HG02884 (cell line): ENCODE data around the gene MDM1.

Source experiments
- ATAC-seq: cut with Tn5 transposase; IDR thresholded peaks from one replicate; pipeline ENCODE4 v1.9.1; 2021; ENCODE audit warnings: mild to moderate bottlenecking, moderate library complexity; ENCODE audit not compliant: unreplicated experiment

The MDM1 gene

DNA sequence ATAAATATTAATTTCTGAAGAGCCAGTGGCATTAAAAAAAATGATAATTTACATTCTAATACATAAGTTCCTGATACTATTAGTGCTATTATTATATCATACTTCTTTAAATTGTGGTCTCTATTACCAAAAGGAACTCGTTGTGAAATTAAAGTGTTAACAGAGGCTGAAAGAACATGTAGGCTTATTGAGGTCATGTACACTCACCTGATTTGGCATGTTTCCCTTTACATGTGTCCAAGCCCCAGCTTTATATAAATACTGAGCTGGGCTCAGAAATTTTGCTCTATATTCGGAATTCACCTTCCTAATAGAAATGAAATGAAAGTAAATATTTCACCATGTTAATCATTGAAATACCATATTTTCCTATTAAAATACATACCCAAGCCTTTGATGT lies 11.0 kb downstream of the MDM1 start:
- no peak for ATAC-seq

- no peak for ATAC-seq
These were observed 12.1 kb downstream of the MDM1 start for GRCh38 chr12:68319988-68320623.

- no peak for ATAC-seq
These were observed 15.0 kb downstream of the MDM1 start for GRCh38 chr12:68317047-68317667.

DNA sequence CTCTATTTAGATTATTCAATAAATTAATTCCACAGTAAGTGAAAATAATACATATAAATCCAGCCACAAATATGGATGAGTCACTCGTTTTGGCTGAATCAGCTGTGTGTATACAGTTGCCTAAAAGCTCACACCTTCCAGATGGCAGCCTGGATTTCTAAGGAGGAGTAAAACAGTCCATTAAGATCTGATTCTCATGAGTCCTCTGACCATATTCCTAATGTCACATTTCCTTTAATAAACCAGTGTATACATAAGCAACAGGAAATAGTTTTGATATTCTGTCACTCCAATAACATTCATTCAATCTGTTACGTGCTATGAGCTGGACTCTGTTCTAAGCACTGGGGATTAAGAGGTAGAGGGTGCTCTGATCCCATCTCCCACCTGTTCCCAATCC lies 21.8 kb downstream of the MDM1 start:
- no peak for ATAC-seq

GRCh38 chr12:68306564-68306963 lies 25.6 kb downstream of the MDM1 start:
- ATAC-seq = no peak

- no peak for ATAC-seq
These were observed 26.9 kb downstream of the MDM1 start for GRCh38 chr12:68305278-68305677.

DNA sequence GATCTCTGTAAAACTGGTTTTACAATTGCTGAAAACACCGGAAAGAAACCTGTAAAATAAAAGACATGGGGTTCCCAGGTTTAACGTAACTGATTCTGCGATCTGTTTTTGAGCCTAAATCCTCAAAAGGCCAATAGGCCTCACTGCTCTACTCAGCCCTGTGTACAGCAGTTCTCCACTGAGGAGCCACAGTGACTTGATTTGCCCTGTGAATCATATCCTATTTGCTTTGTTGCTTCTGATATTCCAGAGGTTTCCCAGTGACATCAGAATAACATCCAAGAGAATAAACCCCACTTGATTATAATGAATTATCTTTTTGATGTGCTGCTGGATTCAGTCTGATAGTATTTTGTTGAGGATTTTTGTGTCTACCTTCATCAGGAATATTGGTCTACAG lies 27.5 kb downstream of the MDM1 start:
- ATAC-seq = no peak

DNA sequence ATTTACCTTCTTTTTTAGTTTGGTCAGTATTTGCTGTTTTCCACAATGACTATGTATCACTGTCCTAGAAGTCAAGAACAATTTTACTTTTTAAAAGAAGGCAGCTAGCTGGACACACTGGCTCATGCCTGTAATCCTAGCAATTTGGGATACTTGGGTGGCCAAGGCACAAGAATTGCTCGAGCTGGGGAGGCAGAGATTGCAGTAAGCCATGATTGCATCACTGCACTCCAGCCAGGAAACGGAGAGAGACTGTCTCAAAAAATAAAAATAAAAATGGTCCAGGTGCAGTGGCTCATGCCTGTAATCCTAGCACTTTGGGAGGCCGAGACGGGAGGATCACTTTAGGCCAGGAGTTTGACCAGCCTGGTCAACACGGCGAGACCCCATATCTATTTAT lies 28.3 kb downstream of the MDM1 start:
- no peak for ATAC-seq

DNA sequence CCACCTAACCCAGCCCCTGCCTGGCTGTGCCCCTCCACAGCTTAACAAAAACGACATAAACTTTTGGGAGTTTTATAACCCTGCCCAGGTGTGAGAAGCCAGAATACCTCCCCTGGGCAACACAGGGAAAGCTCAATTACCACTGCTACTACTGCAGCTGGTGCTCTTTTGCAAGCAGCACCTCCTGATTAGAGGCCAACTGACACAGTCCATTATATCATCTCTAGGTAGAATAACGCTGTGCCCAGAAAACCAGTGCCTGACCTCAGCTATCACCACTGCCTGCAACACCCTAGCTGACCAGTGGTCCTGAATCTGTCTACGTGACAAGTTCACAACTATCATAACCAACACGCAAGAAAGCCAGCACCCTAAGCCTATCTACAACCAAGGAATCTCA lies 34.2 kb downstream of the MDM1 start:
- no peak for ATAC-seq

DNA sequence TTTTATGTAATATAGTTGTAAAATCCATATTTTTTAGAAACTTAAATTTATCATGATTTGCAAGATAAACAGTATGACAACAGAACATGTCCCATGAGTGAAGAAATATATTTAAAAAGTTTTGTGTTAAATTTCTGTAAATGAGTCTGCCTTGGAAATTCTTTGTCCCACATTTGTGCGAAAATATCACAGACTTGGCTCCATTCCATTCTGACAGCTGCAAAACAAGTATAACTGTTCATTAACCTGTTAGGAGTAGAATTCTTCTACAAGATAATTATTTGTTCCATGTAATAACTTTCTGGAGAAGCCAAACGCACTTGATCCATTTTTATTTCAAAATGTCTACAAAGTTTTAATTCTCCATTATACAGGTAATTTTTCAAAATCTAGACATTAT lies 37.9 kb downstream of the MDM1 start:
- ATAC-seq = no peak

DNA sequence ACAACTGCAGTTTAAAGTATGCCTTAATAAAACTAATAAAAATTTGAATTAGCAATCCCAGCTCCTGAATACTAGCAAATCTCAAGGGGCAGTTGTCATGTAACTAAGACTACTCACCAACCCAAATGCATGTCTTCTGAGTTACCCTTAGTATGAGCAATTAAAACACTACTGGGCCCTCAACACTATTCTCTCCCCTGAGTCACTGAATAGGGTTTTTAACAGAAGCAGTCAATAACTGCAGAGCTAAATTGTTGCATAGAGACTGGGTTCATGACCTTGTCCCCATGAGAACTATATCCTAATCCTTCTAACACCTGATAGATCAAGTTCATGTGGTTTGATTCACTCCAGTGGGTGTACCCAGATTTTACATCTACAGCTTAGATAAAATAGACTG lies 38.8 kb downstream of the MDM1 start:
- no peak for ATAC-seq

GRCh38 chr12:68292151-68292943 lies 39.8 kb downstream of the MDM1 start:
- ATAC-seq = no peak

DNA sequence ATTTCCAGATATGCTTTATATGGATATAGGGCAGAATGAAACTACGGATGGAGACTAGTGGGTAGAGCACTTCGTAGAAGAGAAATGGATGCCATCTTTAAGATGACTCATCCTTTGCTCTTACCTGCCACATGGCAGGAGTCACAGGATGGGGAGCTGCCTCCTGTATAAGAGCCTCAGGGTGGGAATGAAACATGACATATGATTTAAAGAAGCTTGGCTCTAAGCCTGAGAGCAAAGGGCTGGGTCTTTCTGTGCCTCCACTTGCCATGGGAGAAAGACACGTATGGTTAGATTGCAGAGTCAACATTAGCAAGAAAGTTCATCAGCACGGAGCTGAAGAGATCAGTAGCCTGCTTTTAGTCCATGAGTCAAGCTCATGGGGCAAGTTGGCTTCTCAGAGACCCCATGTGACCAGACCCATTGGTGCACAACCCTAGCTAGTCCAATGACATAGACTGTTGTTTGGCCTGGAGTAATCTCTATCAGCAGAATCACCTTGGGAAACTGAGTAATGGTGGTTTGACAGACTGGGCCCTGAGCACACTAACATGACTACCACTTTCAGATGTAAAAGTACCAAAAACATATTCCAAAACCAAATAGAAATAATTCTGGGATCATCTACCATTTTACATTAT lies 40.6 kb downstream of the MDM1 start:
- ATAC-seq = no peak

- ATAC-seq = peak; percentile 99
These were observed 42.0 kb downstream of the MDM1 start for GRCh38 chr12:68290126-68290525.

DNA sequence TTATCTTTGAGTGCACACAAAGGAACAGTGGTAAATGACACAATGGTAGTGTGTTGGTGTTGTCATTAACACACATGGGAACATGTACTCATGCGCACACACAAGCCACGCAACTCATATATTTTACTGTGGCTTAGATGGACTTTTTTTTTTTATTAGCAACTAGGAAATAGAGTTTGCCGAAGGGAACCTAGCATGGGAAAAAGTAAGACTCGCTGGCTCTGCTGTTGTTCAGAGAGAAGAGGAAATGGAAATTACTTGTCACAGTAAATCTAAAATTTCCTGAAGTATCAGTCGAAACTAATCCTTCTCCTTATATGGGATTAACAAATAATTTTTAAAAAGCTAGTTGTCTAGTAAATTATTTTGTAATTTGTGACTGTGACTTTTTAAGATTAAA lies 45.1 kb downstream of the MDM1 start:
- ATAC-seq = no peak

DNA sequence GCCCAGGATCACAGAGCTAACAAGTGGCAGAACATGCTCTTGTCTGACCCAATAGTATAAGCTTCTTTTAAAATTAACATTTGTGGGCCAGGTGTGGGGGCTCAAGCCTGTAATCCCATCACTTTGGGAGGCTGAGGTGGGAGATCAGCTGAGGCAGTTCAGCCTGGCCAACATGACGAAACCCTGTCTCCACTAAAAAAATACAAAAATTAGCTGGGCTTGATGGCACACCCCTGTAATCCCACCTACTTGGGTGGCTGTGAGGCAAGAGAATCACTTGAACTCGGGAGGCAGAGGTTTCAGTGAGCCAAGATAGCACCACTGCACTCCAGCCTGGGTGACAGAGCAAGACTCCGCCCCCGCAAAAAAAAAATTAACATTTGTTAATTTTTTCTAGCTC lies 45.8 kb downstream of the MDM1 start:
- ATAC-seq = no peak

GRCh38 chr12:68285541-68285940 lies 46.6 kb downstream of the MDM1 start:
- no peak for ATAC-seq

DNA sequence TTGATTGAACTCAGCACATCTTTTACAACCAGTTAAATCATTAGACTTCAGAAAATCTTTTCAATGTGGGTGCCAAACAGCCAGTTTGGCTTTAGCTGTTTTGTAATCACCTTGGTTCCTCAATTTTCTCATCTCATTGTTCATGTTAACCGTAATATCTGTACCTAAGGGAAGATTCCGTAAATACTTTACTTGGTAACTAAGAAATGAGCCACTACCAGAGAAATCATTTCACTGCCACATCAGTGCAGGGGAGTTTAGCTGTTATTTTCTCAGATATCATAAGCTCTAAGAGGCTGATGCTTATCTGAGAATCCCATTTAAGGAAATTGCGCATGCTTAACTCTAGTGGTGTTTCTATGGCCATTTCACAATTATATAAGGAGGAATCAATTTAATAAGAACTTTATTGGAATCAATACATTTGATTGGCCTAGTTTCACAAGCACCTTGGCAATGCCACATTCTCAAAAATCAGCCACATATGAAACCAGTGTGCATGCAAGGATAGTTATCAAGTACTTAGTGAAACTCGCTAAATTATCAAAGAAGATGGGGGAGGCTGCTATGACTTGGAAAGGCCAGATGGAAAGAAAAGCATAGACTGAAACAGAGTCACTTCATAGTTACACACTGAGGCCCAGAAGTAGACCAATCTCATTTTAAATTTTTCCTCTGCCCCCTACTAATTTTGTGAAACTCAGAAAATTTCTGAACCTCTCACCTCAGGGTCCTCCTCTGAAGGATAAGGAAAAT lies 50.7 kb downstream of the MDM1 start:
- no peak for ATAC-seq

DNA sequence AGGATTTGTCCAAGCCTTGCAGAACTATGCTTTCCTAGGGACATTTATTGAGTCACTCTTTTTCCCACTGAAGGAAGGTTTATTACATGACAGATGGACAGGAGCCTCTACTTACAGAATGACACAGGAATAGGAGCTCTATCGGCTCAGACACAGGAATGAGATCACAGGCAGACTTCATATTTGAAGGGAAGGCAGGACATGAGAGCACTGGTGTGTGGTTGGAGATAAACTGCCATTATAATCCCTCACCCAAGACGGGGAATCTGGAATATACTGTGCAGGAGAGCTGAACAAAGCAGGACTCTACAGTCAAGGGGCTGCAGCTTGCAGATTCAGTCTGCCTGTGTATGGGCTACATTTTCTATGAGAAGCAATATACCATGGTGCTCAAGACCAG lies 51.9 kb downstream of the MDM1 start:
- ATAC-seq = no peak

DNA sequence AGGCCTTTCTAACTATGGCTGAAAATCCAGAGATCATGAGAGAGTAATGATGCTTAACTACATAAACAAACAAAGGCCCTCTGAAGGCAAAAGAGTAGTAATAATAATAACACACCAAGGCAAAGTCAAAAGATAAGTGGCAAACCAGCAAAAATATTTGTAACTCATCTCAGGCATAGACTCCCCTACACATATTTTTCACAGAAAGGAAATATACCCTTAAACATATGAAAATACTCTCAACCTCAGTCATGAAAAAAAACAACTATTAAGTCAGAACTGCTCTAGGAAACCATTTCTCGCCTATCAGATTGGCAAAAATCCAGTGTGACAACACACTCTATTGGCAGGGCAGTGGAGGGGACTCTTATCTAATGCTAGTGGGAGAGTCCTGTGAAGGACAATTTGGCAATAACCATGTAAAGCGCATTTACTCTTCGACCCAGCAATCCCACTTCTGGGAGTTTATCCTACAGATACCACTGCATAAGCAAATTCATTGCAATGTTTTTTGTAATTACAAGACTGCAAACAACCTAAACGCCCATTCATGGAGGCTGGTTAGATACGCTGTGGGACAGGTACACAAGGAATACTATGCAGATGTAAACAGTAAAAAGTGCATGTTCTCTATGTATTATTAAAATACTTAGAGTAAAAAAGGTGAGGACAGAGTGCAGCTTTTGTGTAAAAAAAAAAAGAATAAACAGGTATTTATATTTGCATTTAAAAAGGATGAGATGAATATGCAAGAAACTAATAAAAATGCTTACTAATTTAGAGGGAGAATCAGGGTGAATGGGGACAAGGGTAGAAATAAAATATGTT lies 52.7 kb downstream of the MDM1 start:
- no peak for ATAC-seq
